Sigmoid colon (tissue), 7 donors: ENCODE results near the gene TEX54. TPM values are rescaled to one million over a fixed set of nuclear protein-coding genes. Genes with fewer than 3 reads are reported as not detected.

Experiments
- DNase-seq: peaks from one replicate; pipeline ENCODE4 v3.0.0-alpha.2; 2019
- H3K27ac ChIP-seq, 4 donors: fragments of 200-600 bp; sonication (generic); one replicate each; pipeline ENCODE4 v1.5.1; 2016 to 2019; ENCODE audit warnings: mild to moderate bottlenecking in 1 of 4
- H3K27me3 ChIP-seq, 3 donors: fragments of 200-600 bp; sonication (generic); one replicate each; pipeline ENCODE4 v1.5.1; 2019; ENCODE audit warnings: mild to moderate bottlenecking in 1 of 3
- H3K36me3 ChIP-seq, 4 donors: fragments of 200-600 bp; sonication (generic); one replicate each; pipeline ENCODE4 v1.5.1; 2016 to 2019
- H3K4me1 ChIP-seq, 4 donors: fragments of 200-600 bp; sonication (generic); one replicate each; pipeline ENCODE4 v1.5.1; 2017 to 2019
- H3K4me3 ChIP-seq, 4 donors: fragments of 200-600 bp; sonication (generic); one replicate each; pipeline ENCODE4 v1.5.1; 2017 to 2019; ENCODE audit warnings: mild to moderate bottlenecking in 2 of 4, moderate library complexity in 1 of 4
- H3K9me3 ChIP-seq, 4 donors: fragments of 200-600 bp in 3 of 4; sonication (generic) in 3 of 4; one replicate each; pipeline versions ENCODE4 v1.5.1 to v1.6.1; 2013 to 2019
- EP300 ChIP-seq, 4 donors: sonication (generic); formaldehyde crosslinking; IDR thresholded peaks; one replicate each; pipeline ENCODE4 v1.6.1; 2017; ENCODE audit warnings: antibody characterized with exemption in 4 of 4
- POLR2A ChIP-seq, 2 donors: fragments of 450-650 bp; IDR thresholded peaks; one replicate each; pipeline ENCODE4 v1.6.1; 2016; ENCODE audit warnings: antibody characterized with exemption in 2 of 2, mild to moderate bottlenecking in 2 of 2, moderate library complexity in 2 of 2
- POLR2AphosphoS5 ChIP-seq, 4 donors: sonication (generic); formaldehyde crosslinking; IDR thresholded peaks; one replicate each; pipeline ENCODE4 v1.6.1; 2017; ENCODE audit warnings: antibody characterized with exemption in 4 of 4
- WGBS, 2 donors: extraction: QIAGEN DNeasy Blood & Tissue Kit; methylation state at CpG; one replicate each; pipeline ENCODE4 v1.1.7; 2013; 5-methylcytosine and 5-hydroxymethylcytosine counted together
- intact Hi-C: fragments of 100-400 bp; cut with DNase I; formaldehyde crosslinking; loops from one replicate; pipeline ENCODE4 v1.15.1; 2023
- polyA plus RNA-seq, 3 donors: library from polyadenylated mRNA; stranded (reverse); fragments of 200-250 nt; gene quantifications; one replicate each; pipeline ENCODE4 v1.2.3, GENCODE V29; 2013
- total RNA-seq, 4 donors: library from RNA; depleted of rRNA; stranded (reverse); fragments of >200 nt; gene quantifications; one replicate each; pipeline ENCODE4 v1.1.0, GENCODE V29; 2016
- TF ChIP-seq, protein P1 (sequence below), 4 experiments: fragments of 450-650 bp in 3 of 4; fragments of 200-600 bp in 1 of 4; IDR thresholded peaks; one replicate each; pipeline ENCODE4 v1.5.1; 2016 to 2019; ENCODE audit warnings: antibody characterized with exemption in 4 of 4, mild to moderate bottlenecking in 3 of 4, moderate library complexity in 2 of 4
- donor health status: healthy with polysubstance abuse.
- donor health status: Bipolar disorder and iron deficiency.
- donor health status: healthy.

TEX54 gene
- total and polyA plus RNA-seq, 7 donors, result 2.1 TPM; not detected in 6

DNA sequence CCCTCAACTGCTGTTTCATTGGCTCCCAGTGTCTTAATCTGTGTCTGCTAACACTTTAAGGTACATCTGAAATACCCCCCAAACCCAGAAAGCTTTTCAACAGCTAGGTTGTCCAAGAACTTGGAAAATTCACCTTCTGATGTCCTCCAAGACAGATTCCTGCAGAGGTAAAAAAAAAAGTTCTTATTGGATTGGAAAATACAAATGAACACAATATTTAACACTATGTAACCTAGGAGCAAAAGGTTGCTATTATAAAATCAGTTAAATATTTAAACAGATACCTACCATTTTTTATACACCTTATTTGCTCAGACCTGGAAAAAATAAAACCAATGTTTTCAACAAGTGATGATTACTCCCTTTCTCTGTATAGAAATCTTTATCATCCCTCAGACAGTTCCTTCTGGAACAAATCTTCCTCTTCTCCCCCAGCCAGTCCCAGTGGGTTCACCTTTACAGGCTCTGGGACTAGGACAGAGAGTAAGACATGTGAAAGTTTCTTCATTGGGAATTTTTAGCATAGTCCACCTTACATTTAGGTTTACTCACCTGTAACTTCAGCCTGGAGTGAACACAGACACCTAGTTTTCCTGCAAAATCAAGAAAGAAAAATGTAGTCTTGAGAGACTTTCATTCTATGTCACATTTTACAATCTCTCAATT is 20.0 kb upstream of the TEX54 start:
- intact Hi-C loops, result no loop called here
- H3K27ac ChIP-seq, result no peak overlapping the region
- H3K4me3 ChIP-seq, result no peak overlapping the region
- peaks cover 7 to 41% (median 25%) of the 10 kb centered on the region in 4 donors for H3K36me3 ChIP-seq
- H3K4me1 ChIP-seq, result peaks cover 0 to 35% (median 25%) of the 10 kb centered on the region in 4 donors
- H3K9me3 ChIP-seq, result no peaks in the 10 kb centered on the region
- no peak for DNase-seq
- no peak for TF ChIP-seq POLR2A (IDR thresholded peaks at IDR 0.05)
- no peaks in the 10 kb centered on the region for H3K27me3 ChIP-seq

DNA sequence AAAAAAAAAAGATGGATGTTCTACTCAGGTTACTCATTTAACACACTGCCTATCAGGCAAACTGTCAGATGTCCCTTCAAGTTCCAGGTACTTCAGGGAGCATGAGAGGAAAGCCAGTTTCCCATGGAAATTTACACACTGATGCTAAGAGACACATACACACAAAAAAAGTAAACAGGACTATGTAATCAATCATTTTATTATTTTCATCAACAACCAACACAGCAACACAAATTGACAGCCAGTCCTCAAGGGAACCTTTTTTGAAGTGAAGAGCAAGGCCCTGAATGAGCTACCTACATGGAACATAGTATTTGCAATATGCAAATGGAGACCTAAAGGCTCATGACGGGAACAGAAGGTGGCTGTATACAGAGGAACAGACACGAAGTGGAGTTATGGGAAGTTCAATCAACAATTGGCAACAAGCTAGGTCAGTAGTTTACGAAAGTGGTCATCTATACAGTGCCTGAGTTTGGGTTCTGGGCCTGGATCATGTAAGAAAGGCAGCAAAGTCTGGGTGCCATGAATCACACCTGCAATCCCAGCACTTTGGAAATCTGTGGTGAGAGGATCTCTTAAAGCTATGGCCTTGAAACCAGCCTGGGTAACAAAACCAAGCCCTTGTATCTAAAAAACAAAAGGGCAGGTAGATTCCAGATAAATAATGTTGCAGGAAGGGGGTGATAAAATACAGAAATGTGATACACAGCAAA is 19.3 kb upstream of the TEX54 start:
- Histone ChIP-seq H3K4me1 (peaks cover 0 to 35% (median 25%) of the 10 kb centered on the region in 4 donors), H3K36me3 (peaks cover 7 to 41% (median 25%) of the 10 kb centered on the region in 4 donors), H3K9me3 (no peaks in the 10 kb centered on the region), H3K27me3 (no peaks in the 10 kb centered on the region), H3K27ac (peak overlapping the region in 1 of 4 donors; percentile 1), H3K4me3 (no peak overlapping the region)
- intact Hi-C loops, result no loop called here
- TF ChIP-seq POLR2AphosphoS5 (IDR thresholded peaks at IDR 0.05), result no peak
- WGBS, 2 donors, result 41 to 59% methylated on average over 3 of the region's 3 CpGs
- no peak for DNase-seq

DNA sequence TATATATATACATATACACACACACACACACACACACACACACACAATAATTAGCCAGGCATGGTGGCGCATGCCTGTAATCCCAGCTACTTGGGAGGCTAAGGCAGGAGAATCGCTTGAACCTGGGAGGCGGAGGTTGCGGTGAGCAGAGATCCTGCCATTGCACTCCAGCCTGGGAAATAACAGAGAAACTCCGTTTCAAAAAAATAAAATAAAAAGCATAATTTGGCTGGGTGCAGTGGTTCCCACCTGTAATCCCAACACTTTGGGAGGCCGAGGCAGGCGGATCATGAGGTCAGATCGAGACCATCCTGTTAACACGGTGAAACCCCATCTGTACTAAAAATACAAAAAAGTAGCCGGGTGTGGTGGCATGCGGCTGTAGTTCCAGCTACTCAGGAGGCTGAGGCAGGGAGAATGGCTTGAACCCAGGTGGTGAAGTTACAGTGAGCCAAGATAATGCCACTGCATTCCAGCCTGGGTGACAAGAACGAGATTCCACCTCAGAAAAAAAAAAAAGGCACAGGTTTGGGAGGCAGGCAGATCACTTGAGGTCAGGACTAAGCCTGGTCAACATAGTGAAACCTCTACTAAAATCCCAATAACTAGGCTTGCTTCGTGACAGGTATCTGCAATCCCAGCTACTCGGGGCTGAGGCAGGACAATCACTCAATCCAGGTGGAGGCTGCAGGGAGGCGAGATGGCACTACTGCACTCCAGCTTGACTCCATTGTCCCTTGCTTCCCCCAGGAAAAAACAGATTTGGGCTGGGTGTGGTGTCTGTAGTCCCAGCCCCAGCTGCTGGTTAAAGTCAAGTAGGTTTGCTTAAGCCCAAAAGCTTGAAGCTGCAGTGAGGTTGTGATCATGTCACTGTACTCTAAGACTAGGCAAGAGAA is 18.5 kb upstream of the TEX54 start:
- Histone ChIP-seq H3K27me3 (no peaks in the 10 kb centered on the region), H3K36me3 (peaks cover 7 to 41% (median 25%) of the 10 kb centered on the region in 4 donors), H3K27ac (no peak overlapping the region), H3K9me3 (no peaks in the 10 kb centered on the region), H3K4me1 (peaks cover 0 to 26% (median 21%) of the 10 kb centered on the region in 4 donors), H3K4me3 (no peak overlapping the region)
- intact Hi-C loops, result no loop called here
- no peak for DNase-seq
- WGBS, 2 donors, result 65 to 66% methylated on average over 15 of the region's 15 CpGs
- TF ChIP-seq POLR2A (IDR thresholded peaks at IDR 0.05) (no peak), POLR2AphosphoS5 (IDR thresholded peaks at IDR 0.05) (no peak), EP300 (IDR thresholded peaks at IDR 0.05) (no peak)
- TF ChIP-seq, protein P1, sequence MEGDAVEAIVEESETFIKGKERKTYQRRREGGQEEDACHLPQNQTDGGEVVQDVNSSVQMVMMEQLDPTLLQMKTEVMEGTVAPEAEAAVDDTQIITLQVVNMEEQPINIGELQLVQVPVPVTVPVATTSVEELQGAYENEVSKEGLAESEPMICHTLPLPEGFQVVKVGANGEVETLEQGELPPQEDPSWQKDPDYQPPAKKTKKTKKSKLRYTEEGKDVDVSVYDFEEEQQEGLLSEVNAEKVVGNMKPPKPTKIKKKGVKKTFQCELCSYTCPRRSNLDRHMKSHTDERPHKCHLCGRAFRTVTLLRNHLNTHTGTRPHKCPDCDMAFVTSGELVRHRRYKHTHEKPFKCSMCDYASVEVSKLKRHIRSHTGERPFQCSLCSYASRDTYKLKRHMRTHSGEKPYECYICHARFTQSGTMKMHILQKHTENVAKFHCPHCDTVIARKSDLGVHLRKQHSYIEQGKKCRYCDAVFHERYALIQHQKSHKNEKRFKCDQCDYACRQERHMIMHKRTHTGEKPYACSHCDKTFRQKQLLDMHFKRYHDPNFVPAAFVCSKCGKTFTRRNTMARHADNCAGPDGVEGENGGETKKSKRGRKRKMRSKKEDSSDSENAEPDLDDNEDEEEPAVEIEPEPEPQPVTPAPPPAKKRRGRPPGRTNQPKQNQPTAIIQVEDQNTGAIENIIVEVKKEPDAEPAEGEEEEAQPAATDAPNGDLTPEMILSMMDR (IDR thresholded peaks at IDR 0.05), result no peak

DNA sequence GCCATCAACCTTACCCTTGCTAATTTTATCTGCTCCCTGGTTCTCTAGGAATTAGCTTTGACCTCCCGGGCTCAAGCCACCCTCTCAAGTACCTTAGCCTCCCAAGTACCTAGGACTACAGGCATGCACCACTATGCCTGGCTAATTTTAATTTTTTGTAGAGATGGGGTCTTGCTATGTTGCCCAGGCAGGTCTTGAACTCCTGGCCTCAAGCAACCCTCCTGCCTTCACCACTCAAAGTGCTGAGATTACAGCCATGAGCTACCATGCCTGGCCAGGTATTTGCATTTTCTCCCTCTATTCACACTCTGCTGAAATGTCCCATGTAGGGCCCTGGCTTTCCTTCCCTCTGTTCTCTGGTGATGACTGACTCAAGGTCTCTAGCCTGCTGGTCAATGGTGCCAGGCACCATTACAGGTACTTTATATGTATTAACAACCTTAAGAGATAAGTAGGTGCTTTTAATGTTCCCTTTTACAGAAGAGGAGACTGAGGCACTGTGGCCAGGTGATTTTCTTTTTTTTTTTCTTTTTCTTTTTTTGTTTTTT is 15.2 kb upstream of the TEX54 start:
- Histone ChIP-seq H3K9me3 (no peaks in the 10 kb centered on the region), H3K27me3 (no peaks in the 10 kb centered on the region), H3K27ac (no peak overlapping the region), H3K4me1 (peaks cover 0 to 4% (median under 1%) of the 10 kb centered on the region in 4 donors), H3K4me3 (no peak overlapping the region), H3K36me3 (peaks cover 7 to 19% (median 13%) of the 10 kb centered on the region in 4 donors)
- 91 to 98% methylated on average over 1 of the region's 1 CpG for WGBS, 2 donors
- TF ChIP-seq POLR2AphosphoS5 (IDR thresholded peaks at IDR 0.05) (no peak), EP300 (IDR thresholded peaks at IDR 0.05) (no peak), POLR2A (IDR thresholded peaks at IDR 0.05) (no peak)
- TF ChIP-seq, protein P1 (IDR thresholded peaks at IDR 0.05), result no peak
- intact Hi-C loops, result no loop called here
- DNase-seq, result no peak

DNA sequence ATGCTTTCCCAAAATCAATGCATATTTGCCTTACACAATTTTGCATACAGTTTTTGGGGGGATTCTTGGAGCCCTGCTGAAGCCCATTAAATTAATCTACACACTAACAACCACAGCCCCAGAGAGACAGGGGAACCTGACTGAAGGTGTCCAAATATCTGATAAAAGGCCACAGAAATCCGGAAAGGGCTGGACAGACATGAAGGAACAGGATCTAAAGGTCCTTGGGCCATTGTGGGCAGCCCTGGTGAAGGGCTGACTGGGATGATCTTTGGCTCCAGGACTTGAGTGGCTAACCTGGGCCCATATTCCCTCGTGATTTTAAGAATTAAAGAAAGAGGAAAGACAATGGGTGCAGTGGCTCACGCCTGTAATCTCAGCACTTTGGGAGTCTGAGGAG is 13.5 kb upstream of the TEX54 start:
- intact Hi-C loops, result no loop called here
- H3K36me3 ChIP-seq, result peaks cover 0 to 2% (median 0%) of the 10 kb centered on the region in 4 donors
- no peak for DNase-seq
- H3K4me1 ChIP-seq, result peaks cover 0 to 11% (median 9%) of the 10 kb centered on the region in 4 donors
- TF ChIP-seq POLR2AphosphoS5 (IDR thresholded peaks at IDR 0.05) (no peak), EP300 (IDR thresholded peaks at IDR 0.05) (no peak), POLR2A (IDR thresholded peaks at IDR 0.05) (no peak)
- TF ChIP-seq, protein P1 (IDR thresholded peaks at IDR 0.05), result no peak
- H3K9me3 ChIP-seq, result no peaks in the 10 kb centered on the region
- H3K4me3 ChIP-seq, result no peak overlapping the region
- no peak overlapping the region for H3K27ac ChIP-seq
- 91 to 93% methylated on average over 3 of the region's 3 CpGs for WGBS, 2 donors
- H3K27me3 ChIP-seq, result no peaks in the 10 kb centered on the region
